ENCODE data around the gene KIF21A. TPM values are rescaled to one million over a fixed set of nuclear protein-coding genes. Genes with fewer than 3 reads are reported as not detected.

Gene KIF21A
- polyA plus RNA-seq, 1 donor from 2014 or later, result 130 TPM

DNA sequence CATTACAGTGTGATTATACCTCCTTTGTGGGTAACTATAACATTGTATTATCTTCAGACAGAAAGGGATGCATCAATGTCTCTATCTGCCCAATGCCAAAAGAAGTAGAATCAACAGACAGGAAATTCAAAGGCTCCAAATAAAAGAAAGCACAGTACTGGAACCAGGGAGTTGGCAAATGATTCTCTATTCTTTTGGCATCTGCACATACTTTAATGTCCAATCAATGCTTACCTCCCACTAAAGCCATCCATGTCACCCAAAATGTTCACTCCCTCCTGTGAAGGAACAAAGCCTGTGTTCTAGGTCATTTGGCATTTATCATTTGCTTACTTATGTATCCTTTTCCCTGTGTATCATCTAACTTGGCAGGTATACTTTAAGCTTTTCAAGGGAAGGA is 36.7 kb downstream of the KIF21A start:
- Histone ChIP-seq H3K27me3 (ENCODE audit: insufficient read depth, low read depth, low read length) (no peaks in the 10 kb centered on the region), H3K4me3 (ENCODE audit: low read length) (no peak overlapping the region), H3K9ac (ENCODE audit: low read length) (no peak overlapping the region), H3F3A (ENCODE audit: insufficient read depth, low read length, poor library complexity, severe bottlenecking) (no peaks in the 10 kb centered on the region), H3K27ac (ENCODE audit: low read length) (no peak overlapping the region), H3K79me2 (replicated peaks; ENCODE audit: insufficient read depth, low read length) (peaks cover 39% of the 10 kb centered on the region), H3K4me2 (ENCODE audit: low read length) (no peak overlapping the region), H4K20me1 (ENCODE audit: insufficient read depth) (no peaks in the 10 kb centered on the region), H3K36me3 (ENCODE audit: insufficient read depth, low read length) (no peaks in the 10 kb centered on the region), H3K9me2 (ENCODE audit: insufficient read depth, low read length) (no peaks in the 10 kb centered on the region), H2AFZ (ENCODE audit: low read depth, low read length) (no peak overlapping the region), H3K9me3 (ENCODE audit: low read length) (no peaks in the 10 kb centered on the region)
- no peak for TF ChIP-seq SMC3 (conservative IDR thresholded peaks at IDR 0.05; ENCODE audit: poor library complexity)
- TF ChIP-seq, protein P1, sequence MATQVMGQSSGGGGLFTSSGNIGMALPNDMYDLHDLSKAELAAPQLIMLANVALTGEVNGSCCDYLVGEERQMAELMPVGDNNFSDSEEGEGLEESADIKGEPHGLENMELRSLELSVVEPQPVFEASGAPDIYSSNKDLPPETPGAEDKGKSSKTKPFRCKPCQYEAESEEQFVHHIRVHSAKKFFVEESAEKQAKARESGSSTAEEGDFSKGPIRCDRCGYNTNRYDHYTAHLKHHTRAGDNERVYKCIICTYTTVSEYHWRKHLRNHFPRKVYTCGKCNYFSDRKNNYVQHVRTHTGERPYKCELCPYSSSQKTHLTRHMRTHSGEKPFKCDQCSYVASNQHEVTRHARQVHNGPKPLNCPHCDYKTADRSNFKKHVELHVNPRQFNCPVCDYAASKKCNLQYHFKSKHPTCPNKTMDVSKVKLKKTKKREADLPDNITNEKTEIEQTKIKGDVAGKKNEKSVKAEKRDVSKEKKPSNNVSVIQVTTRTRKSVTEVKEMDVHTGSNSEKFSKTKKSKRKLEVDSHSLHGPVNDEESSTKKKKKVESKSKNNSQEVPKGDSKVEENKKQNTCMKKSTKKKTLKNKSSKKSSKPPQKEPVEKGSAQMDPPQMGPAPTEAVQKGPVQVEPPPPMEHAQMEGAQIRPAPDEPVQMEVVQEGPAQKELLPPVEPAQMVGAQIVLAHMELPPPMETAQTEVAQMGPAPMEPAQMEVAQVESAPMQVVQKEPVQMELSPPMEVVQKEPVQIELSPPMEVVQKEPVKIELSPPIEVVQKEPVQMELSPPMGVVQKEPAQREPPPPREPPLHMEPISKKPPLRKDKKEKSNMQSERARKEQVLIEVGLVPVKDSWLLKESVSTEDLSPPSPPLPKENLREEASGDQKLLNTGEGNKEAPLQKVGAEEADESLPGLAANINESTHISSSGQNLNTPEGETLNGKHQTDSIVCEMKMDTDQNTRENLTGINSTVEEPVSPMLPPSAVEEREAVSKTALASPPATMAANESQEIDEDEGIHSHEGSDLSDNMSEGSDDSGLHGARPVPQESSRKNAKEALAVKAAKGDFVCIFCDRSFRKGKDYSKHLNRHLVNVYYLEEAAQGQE (IDR thresholded peaks at IDR 0.05; ENCODE audit: borderline replicate concordance), result no peak

DNA sequence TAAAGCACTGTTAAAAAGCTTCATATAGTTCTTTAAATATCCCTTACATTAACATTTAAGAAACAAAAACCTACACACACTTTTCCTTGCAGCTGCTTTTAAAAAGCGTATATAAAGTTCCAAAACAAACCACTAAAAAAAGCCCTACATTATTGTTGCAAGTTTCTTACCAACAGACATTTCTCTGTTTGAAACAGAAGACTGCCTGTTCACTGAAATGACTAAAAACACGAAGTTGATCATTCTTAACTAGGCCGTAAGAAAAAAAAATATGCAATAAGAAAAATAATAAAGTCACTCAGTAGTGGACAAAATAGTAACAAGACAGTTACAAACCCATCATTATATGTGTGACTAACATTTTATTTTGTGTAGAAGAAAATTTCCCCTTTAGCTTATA is 37.3 kb downstream of the KIF21A start:
- no peaks in the 10 kb centered on the region for H3K9me3 ChIP-seq (ENCODE audit: low read length)
- no peaks in the 10 kb centered on the region for H3F3A ChIP-seq (ENCODE audit: insufficient read depth, low read length, poor library complexity, severe bottlenecking)
- H3K4me2 ChIP-seq (ENCODE audit: low read length), result no peak overlapping the region
- H3K79me2 ChIP-seq (replicated peaks; ENCODE audit: insufficient read depth, low read length), result peaks cover 36% of the 10 kb centered on the region
- no peak overlapping the region for H3K27ac ChIP-seq (ENCODE audit: low read length)
- no peaks in the 10 kb centered on the region for H3K36me3 ChIP-seq (ENCODE audit: insufficient read depth, low read length)
- H4K20me1 ChIP-seq (ENCODE audit: insufficient read depth), result no peaks in the 10 kb centered on the region
- no peak overlapping the region for H2AFZ ChIP-seq (ENCODE audit: low read depth, low read length)
- no peaks in the 10 kb centered on the region for H3K27me3 ChIP-seq (ENCODE audit: insufficient read depth, low read depth, low read length)
- TF ChIP-seq MXI1 (conservative IDR thresholded peaks at IDR 0.05; ENCODE audit: poor library complexity, severe bottlenecking) (no peak), RAD21 (conservative IDR thresholded peaks at IDR 0.05) (no peak), SMC3 (conservative IDR thresholded peaks at IDR 0.05; ENCODE audit: poor library complexity) (no peak), TAF1 (IDR thresholded peaks at IDR 0.05; ENCODE audit: low read depth) (no peak), POLR2AphosphoS5 (IDR thresholded peaks at IDR 0.05) (no peak), EP300 (conservative IDR thresholded peaks at IDR 0.05; ENCODE audit: poor library complexity, severe bottlenecking) (no peak), EZH2 (IDR thresholded peaks at IDR 0.05; ENCODE audit: borderline replicate concordance, insufficient read depth, low read length, poor library complexity, severe bottlenecking) (no peak)
- TF ChIP-seq, protein P1 (IDR thresholded peaks at IDR 0.05; ENCODE audit: borderline replicate concordance), result no peak
- TF ChIP-seq, protein P2, sequence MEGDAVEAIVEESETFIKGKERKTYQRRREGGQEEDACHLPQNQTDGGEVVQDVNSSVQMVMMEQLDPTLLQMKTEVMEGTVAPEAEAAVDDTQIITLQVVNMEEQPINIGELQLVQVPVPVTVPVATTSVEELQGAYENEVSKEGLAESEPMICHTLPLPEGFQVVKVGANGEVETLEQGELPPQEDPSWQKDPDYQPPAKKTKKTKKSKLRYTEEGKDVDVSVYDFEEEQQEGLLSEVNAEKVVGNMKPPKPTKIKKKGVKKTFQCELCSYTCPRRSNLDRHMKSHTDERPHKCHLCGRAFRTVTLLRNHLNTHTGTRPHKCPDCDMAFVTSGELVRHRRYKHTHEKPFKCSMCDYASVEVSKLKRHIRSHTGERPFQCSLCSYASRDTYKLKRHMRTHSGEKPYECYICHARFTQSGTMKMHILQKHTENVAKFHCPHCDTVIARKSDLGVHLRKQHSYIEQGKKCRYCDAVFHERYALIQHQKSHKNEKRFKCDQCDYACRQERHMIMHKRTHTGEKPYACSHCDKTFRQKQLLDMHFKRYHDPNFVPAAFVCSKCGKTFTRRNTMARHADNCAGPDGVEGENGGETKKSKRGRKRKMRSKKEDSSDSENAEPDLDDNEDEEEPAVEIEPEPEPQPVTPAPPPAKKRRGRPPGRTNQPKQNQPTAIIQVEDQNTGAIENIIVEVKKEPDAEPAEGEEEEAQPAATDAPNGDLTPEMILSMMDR (IDR thresholded peaks at IDR 0.05; ENCODE audit: poor library complexity, severe bottlenecking), result no peak
- no peak overlapping the region for H3K9ac ChIP-seq (ENCODE audit: low read length)
- no peaks in the 10 kb centered on the region for H3K9me2 ChIP-seq (ENCODE audit: insufficient read depth, low read length)
- H3K4me3 ChIP-seq (ENCODE audit: low read length), result no peak overlapping the region

Data from neural cell (in vitro differentiated cells).